Trophoblast cell (in vitro differentiated cells and primary cell): ENCODE results near the gene UBASH3B.

Experiments
- DNase-seq, 2 donors: peaks; one replicate each; pipeline ENCODE4 v3.0.0-alpha.2; 2016
- H2AFZ ChIP-seq: 2 replicates; pipeline ENCODE4 v1.6.1; 2013; ENCODE audit warnings: low read length, moderate library complexity, mild to moderate bottlenecking; ENCODE audit not compliant: insufficient read depth, poor library complexity
- H2AK5ac ChIP-seq: 2 replicates; pipeline ENCODE4 v1.6.1; 2013; ENCODE audit warnings: mild to moderate bottlenecking, low read length
- H2BK120ac ChIP-seq: 2 replicates; pipeline ENCODE4 v1.6.1; 2013; ENCODE audit warnings: low read length, mild to moderate bottlenecking, moderate library complexity; ENCODE audit not compliant: insufficient read depth, poor library complexity
- H2BK12ac ChIP-seq: 2 replicates; pipeline ENCODE4 v1.6.1; 2013; ENCODE audit warnings: mild to moderate bottlenecking, low read length, moderate library complexity
- H2BK5ac ChIP-seq: 2 replicates; pipeline ENCODE4 v1.6.1; 2013; ENCODE audit warnings: low read length, low read depth, moderate library complexity, mild to moderate bottlenecking; ENCODE audit not compliant: poor library complexity
- H3K14ac ChIP-seq: 2 replicates; pipeline ENCODE4 v1.6.1; 2013; ENCODE audit warnings: mild to moderate bottlenecking, low read length
- H3K18ac ChIP-seq: 2 replicates; pipeline ENCODE4 v1.6.1; 2013; ENCODE audit warnings: mild to moderate bottlenecking, low read length
- H3K23ac ChIP-seq: 2 replicates; pipeline ENCODE4 v1.6.1; 2013; ENCODE audit warnings: low read length
- H3K27ac ChIP-seq: 2 replicates; pipeline ENCODE4 v1.5.1; 2013; ENCODE audit warnings: low read depth, mild to moderate bottlenecking, inconsistent platforms, low read length, moderate library complexity
- H3K27me3 ChIP-seq: 2 replicates; pipeline ENCODE4 v1.6.1; 2013; ENCODE audit warnings: inconsistent platforms, mild to moderate bottlenecking, low read length, moderate library complexity; ENCODE audit not compliant: insufficient read depth
- H3K36me3 ChIP-seq, 2 experiments: 1 replicate in 1 of 2; 2 replicates in 1 of 2; pipeline ENCODE4 v1.6.1; 2013; ENCODE audit warnings: low read length in 2 of 2, mild to moderate bottlenecking in 2 of 2, moderate library complexity in 1 of 2; ENCODE audit not compliant: insufficient read depth in 2 of 2, control insufficient read depth in 1 of 2
- H3K4ac ChIP-seq: 2 replicates; pipeline ENCODE4 v1.6.1; 2013; ENCODE audit warnings: low read depth, mild to moderate bottlenecking, low read length, moderate library complexity
- H3K4me1 ChIP-seq, 2 experiments: 1 replicate in 1 of 2; 2 replicates in 1 of 2; pipeline ENCODE4 v1.6.1; 2013; ENCODE audit warnings: low read length in 2 of 2, mild to moderate bottlenecking in 2 of 2, moderate library complexity in 1 of 2; ENCODE audit not compliant: insufficient read depth in 2 of 2, control insufficient read depth in 1 of 2
- H3K4me2 ChIP-seq: 2 replicates; pipeline ENCODE4 v1.6.1; 2013; ENCODE audit warnings: inconsistent platforms, mild to moderate bottlenecking, low read length, moderate library complexity
- H3K4me3 ChIP-seq: 2 replicates; pipeline ENCODE4 v1.5.1; 2013; ENCODE audit warnings: mild to moderate bottlenecking, low read depth, low read length, inconsistent platforms
- H3K79me1 ChIP-seq: one replicate; pipeline ENCODE4 v1.6.1; 2013; ENCODE audit warnings: low read length
- H3K79me2 ChIP-seq: 2 replicates; pipeline ENCODE4 v1.6.1; 2013; ENCODE audit warnings: low read length, mild to moderate bottlenecking; ENCODE audit not compliant: control insufficient read depth, insufficient read depth, poor library complexity
- H3K9ac ChIP-seq: 2 replicates; pipeline ENCODE4 v1.6.1; 2013; ENCODE audit warnings: mild to moderate bottlenecking, low read length
- H3K9me3 ChIP-seq: 2 replicates; pipeline ENCODE4 v1.6.1; 2013; ENCODE audit warnings: low read depth, mild to moderate bottlenecking, control low read depth, inconsistent platforms, low read length; ENCODE audit not compliant: insufficient read depth
- H4K12ac ChIP-seq: 2 replicates; pipeline ENCODE4 v1.6.1; 2013; ENCODE audit warnings: low read depth, mild to moderate bottlenecking, low read length, moderate library complexity
- H4K8ac ChIP-seq: 2 replicates; pipeline ENCODE4 v1.6.1; 2013; ENCODE audit warnings: low read depth, mild to moderate bottlenecking, low read length, moderate library complexity
- H4K91ac ChIP-seq: one replicate; pipeline ENCODE4 v1.6.1; 2013; ENCODE audit warnings: low read depth, mild to moderate bottlenecking, low read length, moderate library complexity
- WGBS: extraction: QIAGEN DNeasy Blood & Tissue Kit; methylation state at CpG from one replicate; pipeline ENCODE4 v1.1.7; 2013; ENCODE audit warnings: missing lambda C conversion rate; ENCODE audit not compliant: insufficient read length, insufficient coverage; ENCODE audit errors: extremely low coverage; 5-methylcytosine and 5-hydroxymethylcytosine counted together

UBASH3B gene

GRCh38 chr11:122677256-122677655 lies 21.7 kb downstream of the UBASH3B start:
- H3K23ac ChIP-seq, result no peak overlapping the region
- peaks cover 22% of the 10 kb centered on the region for H3K79me1 ChIP-seq
- no peak overlapping the region for H3K4ac ChIP-seq
- peak; percentile 78 to 95 for DNase-seq
- H3K4me2 ChIP-seq, result no peak overlapping the region
- peaks cover 36 to 43% of the 10 kb centered on the region in 2 experiments for H3K4me1 ChIP-seq
- H3K27ac ChIP-seq, result peak overlapping the region; percentile 75
- H4K91ac ChIP-seq, result no peak overlapping the region
- WGBS, result no CpG with 5 or more reads among the region's 6 CpGs
- H2BK12ac ChIP-seq, result no peak overlapping the region
- H4K12ac ChIP-seq, result no peak overlapping the region
- no peaks in the 10 kb centered on the region for H3K27me3 ChIP-seq
- no peak overlapping the region for H3K14ac ChIP-seq
- no peak overlapping the region for H3K9ac ChIP-seq
- H3K4me3 ChIP-seq, result no peak overlapping the region
- no peak overlapping the region for H2AK5ac ChIP-seq
- peaks cover 3 to 7% of the 10 kb centered on the region in 2 experiments for H3K36me3 ChIP-seq
- H3K9me3 ChIP-seq, result peaks cover 2% of the 10 kb centered on the region
- no peak overlapping the region for H2BK120ac ChIP-seq
- H4K8ac ChIP-seq, result no peak overlapping the region
- H2AFZ ChIP-seq, result no peak overlapping the region
- H2BK5ac ChIP-seq, result no peak overlapping the region
- peaks cover 10% of the 10 kb centered on the region for H3K79me2 ChIP-seq
- H3K18ac ChIP-seq, result no peak overlapping the region

DNA sequence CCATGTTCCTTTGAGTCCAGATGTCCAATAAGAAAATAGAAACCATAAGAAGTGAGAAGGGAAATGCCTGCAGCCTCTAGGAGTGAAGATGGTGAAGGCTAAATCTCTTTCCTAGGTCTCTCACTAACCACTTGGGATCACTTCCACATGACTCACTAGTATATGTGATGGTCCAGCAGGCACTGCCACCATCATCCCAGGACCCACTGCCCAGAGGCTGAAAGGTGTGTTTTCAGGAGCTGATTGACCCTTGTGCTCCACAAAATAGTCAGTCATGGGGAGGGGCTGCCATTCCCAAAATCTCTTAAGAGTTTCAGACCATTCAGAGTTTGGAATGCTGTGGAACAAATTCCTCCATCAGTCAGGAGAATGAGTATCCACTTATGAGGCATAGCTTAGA lies 22.9 kb downstream of the UBASH3B start:
- Histone ChIP-seq H3K14ac (peak overlapping the region; percentile 38), H4K8ac (peak overlapping the region; percentile 44), H3K4me2 (no peak overlapping the region), H3K4me1 (peaks cover 33 to 37% of the 10 kb centered on the region in 2 experiments), H2BK5ac (peak overlapping the region; percentile 52), H3K4ac (peak overlapping the region; percentile 35), H3K79me1 (peaks cover 16% of the 10 kb centered on the region), H3K27me3 (no peaks in the 10 kb centered on the region), H3K79me2 (peaks cover 7% of the 10 kb centered on the region), H4K91ac (peak overlapping the region; percentile 83), H3K18ac (peak overlapping the region; percentile 50), H2AK5ac (peak overlapping the region; percentile 65), H2BK120ac (peak overlapping the region; percentile 69), H2AFZ (no peak overlapping the region), H3K9ac (no peak overlapping the region), H3K27ac (peak overlapping the region; percentile 56), H3K4me3 (no peak overlapping the region), H3K36me3 (peaks cover 0 to 2% of the 10 kb centered on the region in 2 experiments), H3K9me3 (peaks cover 2% of the 10 kb centered on the region), H4K12ac (no peak overlapping the region), H3K23ac (no peak overlapping the region), H2BK12ac (peak overlapping the region; percentile 87)
- peak; percentile 75 to 81 for DNase-seq

GRCh38 chr11:122679466-122679865 lies 23.9 kb downstream of the UBASH3B start:
- Histone ChIP-seq H3K4ac (peak overlapping the region; percentile 35), H3K36me3 (peaks cover 0 to 2% of the 10 kb centered on the region in 2 experiments), H3K23ac (no peak overlapping the region), H2AFZ (no peak overlapping the region), H3K9me3 (peaks cover 2% of the 10 kb centered on the region), H2AK5ac (no peak overlapping the region), H2BK5ac (no peak overlapping the region), H3K4me2 (no peak overlapping the region), H3K4me3 (no peak overlapping the region), H2BK12ac (no peak overlapping the region), H2BK120ac (no peak overlapping the region), H3K9ac (no peak overlapping the region), H3K79me1 (peaks cover 16% of the 10 kb centered on the region), H3K4me1 (peaks cover 33 to 37% of the 10 kb centered on the region in 2 experiments), H4K91ac (peak overlapping the region; percentile 68), H4K8ac (no peak overlapping the region), H3K27ac (no peak overlapping the region), H3K27me3 (no peaks in the 10 kb centered on the region), H3K18ac (no peak overlapping the region), H3K79me2 (peaks cover 7% of the 10 kb centered on the region), H4K12ac (no peak overlapping the region), H3K14ac (no peak overlapping the region)
- no CpG with 5 or more reads among the region's 2 CpGs for WGBS
- DNase-seq, result no peak

GRCh38 chr11:122681070-122681469 lies 25.5 kb downstream of the UBASH3B start:
- H3K4me3 ChIP-seq, result no peak overlapping the region
- H3K79me1 ChIP-seq, result peaks cover 18% of the 10 kb centered on the region
- H3K9me3 ChIP-seq, result peaks cover 2% of the 10 kb centered on the region

More at GRCh38 chr11:122681070-122681469, 25.5 kb downstream of the UBASH3B start:
- Histone ChIP-seq H3K4me1 (peaks cover 26 to 33% of the 10 kb centered on the region in 2 experiments), H3K36me3 (peaks cover 0 to 2% of the 10 kb centered on the region in 2 experiments), H3K27ac (no peak overlapping the region), H3K14ac (no peak overlapping the region), H3K18ac (no peak overlapping the region), H2AFZ (no peak overlapping the region), H2BK120ac (no peak overlapping the region), H3K23ac (no peak overlapping the region), H2BK12ac (no peak overlapping the region), H4K91ac (no peak overlapping the region), H3K4ac (no peak overlapping the region), H3K4me2 (no peak overlapping the region), H3K27me3 (no peaks in the 10 kb centered on the region), H2AK5ac (no peak overlapping the region), H4K8ac (no peak overlapping the region), H4K12ac (no peak overlapping the region), H2BK5ac (no peak overlapping the region), H3K9ac (no peak overlapping the region), H3K79me2 (peaks cover 7% of the 10 kb centered on the region)
- WGBS, result no CpG with 5 or more reads among the region's 3 CpGs
- no peak for DNase-seq
